ENCODE measurements around the gene C14orf39.

The C14orf39 gene

DNA sequence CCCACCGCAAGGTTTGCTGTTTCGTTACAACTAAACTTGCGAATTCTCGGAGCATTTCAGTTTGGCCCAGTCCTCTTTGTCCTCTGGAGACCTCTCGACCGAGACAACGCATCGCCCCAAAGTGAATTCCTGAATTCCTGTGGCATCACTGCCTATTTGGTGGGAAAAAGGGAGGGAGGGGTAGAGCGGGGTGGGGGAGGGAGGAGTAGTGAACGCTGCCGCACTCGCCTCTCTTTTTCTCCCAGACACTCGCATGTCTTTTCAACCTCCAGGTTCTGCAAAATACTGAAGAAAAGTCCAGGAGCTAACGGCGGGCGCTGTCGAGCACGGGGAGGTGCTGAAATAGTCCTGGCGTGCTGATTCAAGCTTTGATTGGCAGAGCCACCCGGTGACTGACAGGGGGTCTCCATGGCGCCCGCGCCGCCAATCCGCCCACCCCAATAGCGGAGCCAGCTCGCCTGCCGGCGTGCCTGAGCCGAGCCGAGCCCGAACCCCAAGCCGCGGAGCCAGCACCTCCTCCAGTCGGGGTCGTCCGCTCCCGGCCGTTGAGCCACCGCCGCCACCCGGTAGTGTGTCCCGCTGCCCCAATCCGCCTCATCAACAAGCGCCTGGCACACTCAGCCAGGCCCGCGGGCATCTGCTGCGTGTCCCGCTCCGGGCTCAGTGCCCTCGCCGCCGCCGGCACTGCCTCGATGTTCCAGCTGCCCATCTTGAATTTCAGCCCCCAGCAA lies 23.0 kb upstream of the C14orf39 start, which contains the start of gene SIX6:
SIX6 (plus strand) TSS at position 440 of the 731 bp plus-strand sequence; CDS start at position 693, 253 bp downstream.
- no peaks in the 10 kb centered on the region for H3K36me3 ChIP-seq (ENCODE audit: control insufficient read depth in 2 of 2, insufficient read depth in 1 of 2, low read length in 2 of 2)
- 0 out of 2 replicates have a peak, but pooled peaks cover under 1% of the 10 kb centered on the region for H3K4me1 ChIP-seq (ENCODE audit: control insufficient read depth, insufficient read depth, low read length)
- 0 out of 2 replicates have a peak, but pooled peaks have one; percentile 15 for TF ChIP-seq SP2 (tag by site-specific recombination; IDR thresholded peaks at IDR 0.05)
- TF ChIP-seq, protein P1, sequence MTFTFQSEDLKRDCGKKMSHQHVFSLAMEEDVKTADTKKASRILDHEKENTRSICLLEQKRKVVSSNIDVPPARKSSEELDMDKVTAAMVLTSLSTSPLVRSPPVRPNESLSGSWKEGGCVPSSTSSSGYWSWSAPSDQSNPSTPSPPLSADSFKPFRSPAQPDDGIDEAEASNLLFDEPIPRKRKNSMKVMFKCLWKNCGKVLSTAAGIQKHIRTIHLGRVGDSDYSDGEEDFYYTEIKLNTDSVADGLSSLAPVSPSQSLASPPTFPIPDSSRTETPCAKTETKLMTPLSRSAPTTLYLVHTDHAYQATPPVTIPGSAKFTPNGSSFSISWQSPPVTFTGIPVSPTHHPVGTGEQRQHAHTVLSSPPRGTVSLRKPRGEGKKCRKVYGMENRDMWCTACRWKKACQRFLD (tag by site-specific recombination; IDR thresholded peaks at IDR 0.05): no peak
- no peak for TF ChIP-seq SP3 (tag by site-specific recombination; IDR thresholded peaks at IDR 0.05)
- no peak for TF ChIP-seq ZNF600 (tag by site-specific recombination; IDR thresholded peaks at IDR 0.05)
- TF ChIP-seq, protein P2, sequence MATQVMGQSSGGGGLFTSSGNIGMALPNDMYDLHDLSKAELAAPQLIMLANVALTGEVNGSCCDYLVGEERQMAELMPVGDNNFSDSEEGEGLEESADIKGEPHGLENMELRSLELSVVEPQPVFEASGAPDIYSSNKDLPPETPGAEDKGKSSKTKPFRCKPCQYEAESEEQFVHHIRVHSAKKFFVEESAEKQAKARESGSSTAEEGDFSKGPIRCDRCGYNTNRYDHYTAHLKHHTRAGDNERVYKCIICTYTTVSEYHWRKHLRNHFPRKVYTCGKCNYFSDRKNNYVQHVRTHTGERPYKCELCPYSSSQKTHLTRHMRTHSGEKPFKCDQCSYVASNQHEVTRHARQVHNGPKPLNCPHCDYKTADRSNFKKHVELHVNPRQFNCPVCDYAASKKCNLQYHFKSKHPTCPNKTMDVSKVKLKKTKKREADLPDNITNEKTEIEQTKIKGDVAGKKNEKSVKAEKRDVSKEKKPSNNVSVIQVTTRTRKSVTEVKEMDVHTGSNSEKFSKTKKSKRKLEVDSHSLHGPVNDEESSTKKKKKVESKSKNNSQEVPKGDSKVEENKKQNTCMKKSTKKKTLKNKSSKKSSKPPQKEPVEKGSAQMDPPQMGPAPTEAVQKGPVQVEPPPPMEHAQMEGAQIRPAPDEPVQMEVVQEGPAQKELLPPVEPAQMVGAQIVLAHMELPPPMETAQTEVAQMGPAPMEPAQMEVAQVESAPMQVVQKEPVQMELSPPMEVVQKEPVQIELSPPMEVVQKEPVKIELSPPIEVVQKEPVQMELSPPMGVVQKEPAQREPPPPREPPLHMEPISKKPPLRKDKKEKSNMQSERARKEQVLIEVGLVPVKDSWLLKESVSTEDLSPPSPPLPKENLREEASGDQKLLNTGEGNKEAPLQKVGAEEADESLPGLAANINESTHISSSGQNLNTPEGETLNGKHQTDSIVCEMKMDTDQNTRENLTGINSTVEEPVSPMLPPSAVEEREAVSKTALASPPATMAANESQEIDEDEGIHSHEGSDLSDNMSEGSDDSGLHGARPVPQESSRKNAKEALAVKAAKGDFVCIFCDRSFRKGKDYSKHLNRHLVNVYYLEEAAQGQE (tag by site-specific recombination; IDR thresholded peaks at IDR 0.05): peak; percentile 87
- no peak for TF ChIP-seq HOXD13 (CRISPR knock-in tag; IDR thresholded peaks at IDR 0.05; ENCODE audit: borderline replicate concordance)
- TF ChIP-seq, protein P3, sequence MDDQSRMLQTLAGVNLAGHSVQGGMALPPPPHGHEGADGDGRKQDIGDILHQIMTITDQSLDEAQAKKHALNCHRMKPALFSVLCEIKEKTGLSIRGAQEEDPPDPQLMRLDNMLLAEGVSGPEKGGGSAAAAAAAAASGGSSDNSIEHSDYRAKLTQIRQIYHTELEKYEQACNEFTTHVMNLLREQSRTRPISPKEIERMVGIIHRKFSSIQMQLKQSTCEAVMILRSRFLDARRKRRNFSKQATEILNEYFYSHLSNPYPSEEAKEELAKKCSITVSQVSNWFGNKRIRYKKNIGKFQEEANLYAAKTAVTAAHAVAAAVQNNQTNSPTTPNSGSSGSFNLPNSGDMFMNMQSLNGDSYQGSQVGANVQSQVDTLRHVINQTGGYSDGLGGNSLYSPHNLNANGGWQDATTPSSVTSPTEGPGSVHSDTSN (CRISPR knock-in tag; IDR thresholded peaks at IDR 0.05): peak; percentile 84
- no peak for TF ChIP-seq ZNF416 (tag by site-specific recombination; IDR thresholded peaks at IDR 0.05)
- TF ChIP-seq ZNF341 (tag by site-specific recombination; IDR thresholded peaks at IDR 0.05; ENCODE audit: low read depth): 0 out of 2 replicates have a peak, but pooled peaks have one; percentile 18
- TF ChIP-seq, protein P4, sequence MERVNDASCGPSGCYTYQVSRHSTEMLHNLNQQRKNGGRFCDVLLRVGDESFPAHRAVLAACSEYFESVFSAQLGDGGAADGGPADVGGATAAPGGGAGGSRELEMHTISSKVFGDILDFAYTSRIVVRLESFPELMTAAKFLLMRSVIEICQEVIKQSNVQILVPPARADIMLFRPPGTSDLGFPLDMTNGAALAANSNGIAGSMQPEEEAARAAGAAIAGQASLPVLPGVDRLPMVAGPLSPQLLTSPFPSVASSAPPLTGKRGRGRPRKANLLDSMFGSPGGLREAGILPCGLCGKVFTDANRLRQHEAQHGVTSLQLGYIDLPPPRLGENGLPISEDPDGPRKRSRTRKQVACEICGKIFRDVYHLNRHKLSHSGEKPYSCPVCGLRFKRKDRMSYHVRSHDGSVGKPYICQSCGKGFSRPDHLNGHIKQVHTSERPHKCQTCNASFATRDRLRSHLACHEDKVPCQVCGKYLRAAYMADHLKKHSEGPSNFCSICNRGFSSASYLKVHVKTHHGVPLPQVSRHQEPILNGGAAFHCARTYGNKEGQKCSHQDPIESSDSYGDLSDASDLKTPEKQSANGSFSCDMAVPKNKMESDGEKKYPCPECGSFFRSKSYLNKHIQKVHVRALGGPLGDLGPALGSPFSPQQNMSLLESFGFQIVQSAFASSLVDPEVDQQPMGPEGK (tag by site-specific recombination; IDR thresholded peaks at IDR 0.05): no peak
- peak; percentile 41; the same call in 1 of the 2 replicates for TF ChIP-seq ZNF335 (tag by site-specific recombination; conservative IDR thresholded peaks at IDR 0.05)
- TF ChIP-seq, protein P5, sequence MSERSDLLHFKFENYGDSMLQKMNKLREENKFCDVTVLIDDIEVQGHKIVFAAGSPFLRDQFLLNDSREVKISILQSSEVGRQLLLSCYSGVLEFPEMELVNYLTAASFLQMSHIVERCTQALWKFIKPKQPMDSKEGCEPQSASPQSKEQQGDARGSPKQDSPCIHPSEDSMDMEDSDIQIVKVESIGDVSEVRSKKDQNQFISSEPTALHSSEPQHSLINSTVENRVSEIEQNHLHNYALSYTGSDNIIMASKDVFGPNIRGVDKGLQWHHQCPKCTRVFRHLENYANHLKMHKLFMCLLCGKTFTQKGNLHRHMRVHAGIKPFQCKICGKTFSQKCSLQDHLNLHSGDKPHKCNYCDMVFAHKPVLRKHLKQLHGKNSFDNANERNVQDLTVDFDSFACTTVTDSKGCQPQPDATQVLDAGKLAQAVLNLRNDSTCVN (tag by site-specific recombination; optimal IDR thresholded peaks at IDR 0.05): peak; percentile 18
- CTCF ChIA-PET: interaction anchor here (0.5 to 0.7 kb wide), 2 partner anchors 24 to 1710 kb away, joined by 3 read pairs; no protein-coding TSS in a partner anchor
- POLR2A ChIA-PET: no interaction called here
- H3K4me3 ChIP-seq (ENCODE audit: low read depth, low read length): peak within 1 kb of the TSS; percentile 58
- H3K9me3 ChIP-seq (ENCODE audit: control insufficient read depth, insufficient read depth, low read depth, low read length): no peaks in the 10 kb centered on the region
- no peak within 1 kb of the TSS for H3K27ac ChIP-seq (ENCODE audit: extremely low read depth, low read depth, low read length)

DNA sequence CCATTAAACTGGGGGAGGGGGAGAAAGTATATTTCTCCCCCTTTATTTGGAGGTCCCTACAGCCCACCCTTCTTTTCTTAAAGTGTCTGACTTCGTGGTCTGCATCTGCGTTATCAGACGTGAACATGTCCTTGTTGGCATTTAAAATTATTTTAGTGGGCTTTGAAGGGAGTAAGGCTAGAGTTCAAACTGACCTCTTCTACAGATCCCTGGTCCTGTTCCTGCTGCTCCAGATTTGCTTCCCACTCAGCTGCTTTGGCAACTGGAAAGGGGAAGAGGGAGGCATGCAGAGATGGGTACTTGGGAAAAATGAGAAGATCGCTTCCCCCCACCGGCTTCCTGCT lies 22.5 kb upstream of the C14orf39 start:
- ChIA-PET CTCF (interaction anchor here (0.7 kb wide), 1 partner anchor 24 kb away, joined by 3 read pairs; no protein-coding TSS in a partner anchor), POLR2A (no interaction called here)
- Histone ChIP-seq H3K9me3 (ENCODE audit: control insufficient read depth, insufficient read depth, low read depth, low read length) (no peaks in the 10 kb centered on the region), H3K36me3 (ENCODE audit: control insufficient read depth in 2 of 2, insufficient read depth in 1 of 2, low read length in 2 of 2) (no peaks in the 10 kb centered on the region), H3K4me3 (ENCODE audit: low read depth, low read length) (peak overlapping the region; percentile 58), H3K4me1 (ENCODE audit: control insufficient read depth, insufficient read depth, low read length) (no peaks in the 10 kb centered on the region), H3K27ac (ENCODE audit: extremely low read depth, low read depth, low read length) (no peak overlapping the region)
- no peak for TF ChIP-seq ZNF366 (tag by site-specific recombination; conservative IDR thresholded peaks at IDR 0.05)
- no peak for TF ChIP-seq ZNF202 (tag by site-specific recombination; IDR thresholded peaks at IDR 0.05; ENCODE audit: borderline replicate concordance)
- TF ChIP-seq ZNF24 (tag by site-specific recombination; IDR thresholded peaks at IDR 0.05): no peak
- TF ChIP-seq ZNF354C (tag by site-specific recombination; IDR thresholded peaks at IDR 0.05; ENCODE audit: borderline replicate concordance, low read depth): no peak
- TF ChIP-seq ZNF473 (tag by site-specific recombination; IDR thresholded peaks at IDR 0.05): no peak
- no peak for TF ChIP-seq ZNF174 (tag by site-specific recombination; IDR thresholded peaks at IDR 0.05)
- TF ChIP-seq ZNF404 (tag by site-specific recombination; IDR thresholded peaks at IDR 0.05): no peak
- TF ChIP-seq ZNF626 (tag by site-specific recombination; IDR thresholded peaks at IDR 0.05): no peak
- no peak for TF ChIP-seq TCF7L2 (IDR thresholded peaks at IDR 0.05; ENCODE audit: borderline replicate concordance, low read depth, low read length)
- TF ChIP-seq ZNF138 (tag by site-specific recombination; IDR thresholded peaks at IDR 0.05; ENCODE audit: borderline replicate concordance): no peak
- no peak for TF ChIP-seq YY1 (tag by site-specific recombination; IDR thresholded peaks at IDR 0.05)
- no peak for TF ChIP-seq ZNF792 (tag by site-specific recombination; IDR thresholded peaks at IDR 0.05)
- no peak for TF ChIP-seq FEZF1 (tag by site-specific recombination; IDR thresholded peaks at IDR 0.05)
- TF ChIP-seq GLI2 (tag by site-specific recombination; IDR thresholded peaks at IDR 0.05; ENCODE audit: borderline replicate concordance, low read depth): no peak
